ENCODE data around the gene C3orf18. TPM values are rescaled to one million over a fixed set of nuclear protein-coding genes. Genes with fewer than 3 reads are reported as not detected.
A peak's percentile ranks its signal among the peaks of the same experiment; 100 is the strongest.

Gene C3orf18
- total and polyA plus RNA-seq, 9 of the 15 experiments (the other 6 are each of a cell fraction or from before 2014, with no cell fraction given), result 0.01 to 2.3 (median 0.94) TPM

DNA sequence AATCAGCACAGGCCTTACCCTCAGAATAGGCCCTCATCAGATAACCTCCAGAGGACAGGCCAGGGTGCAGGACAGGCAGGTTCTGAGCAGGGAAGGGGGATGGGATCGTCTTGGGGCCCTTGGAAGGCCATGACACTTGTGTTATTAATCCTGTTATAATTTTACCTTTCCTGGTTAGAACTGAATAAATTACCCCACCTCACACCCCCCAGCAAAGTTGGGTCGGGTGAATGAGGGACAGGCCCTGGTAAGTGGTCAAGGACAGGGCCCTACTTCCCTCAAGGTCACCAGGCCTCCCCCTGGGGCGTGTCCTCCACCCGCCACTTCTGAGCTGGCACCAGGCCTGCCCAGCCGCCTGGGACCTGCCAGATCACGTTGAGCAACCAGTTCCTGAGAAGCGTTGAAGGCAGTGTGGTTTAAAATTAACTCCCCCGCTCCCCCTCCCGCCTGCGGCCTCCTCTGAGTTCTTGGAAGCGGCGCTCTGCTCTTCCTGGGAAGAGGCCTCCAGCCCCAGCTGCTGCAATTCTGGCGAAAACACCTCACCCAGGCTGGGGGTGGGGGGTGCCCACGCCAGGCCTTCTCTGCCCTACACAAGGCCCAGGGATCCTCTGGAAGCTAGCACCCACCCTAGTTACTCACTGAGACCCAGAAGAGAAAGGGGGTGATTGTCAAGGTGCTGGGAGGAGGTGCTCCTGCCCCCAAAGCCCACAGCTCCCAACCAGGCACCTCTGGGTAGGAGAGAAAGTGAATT is 33.5 kb upstream of the C3orf18 start (continued):
- no peak for TF ChIP-seq RERE (CRISPR knock-in tag; IDR thresholded peaks at IDR 0.05; ENCODE audit: borderline replicate concordance)
- TF ChIP-seq ETV6 (IDR thresholded peaks at IDR 0.05; ENCODE audit: borderline replicate concordance in 1 of 2, low read depth in 2 of 2, low read length in 1 of 2), result peak in 1 of 2 experiments; percentile 30; a peak in 2 of 4 replicates
- no peak for TF ChIP-seq ETV6 (CRISPR knock-in tag; IDR thresholded peaks at IDR 0.05; ENCODE audit: borderline replicate concordance)
- TF ChIP-seq, protein P1, sequence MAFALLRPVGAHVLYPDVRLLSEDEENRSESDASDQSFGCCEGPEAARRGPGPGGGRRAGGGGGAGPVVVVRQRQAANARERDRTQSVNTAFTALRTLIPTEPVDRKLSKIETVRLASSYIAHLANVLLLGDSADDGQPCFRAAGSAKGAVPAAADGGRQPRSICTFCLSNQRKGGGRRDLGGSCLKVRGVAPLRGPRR (CRISPR knock-in tag; IDR thresholded peaks at IDR 0.05), result no peak
- TF ChIP-seq VEZF1 (CRISPR knock-in tag; IDR thresholded peaks at IDR 0.05), result peak; percentile 97
- no peak for TF ChIP-seq ZNF354B (CRISPR knock-in tag; IDR thresholded peaks at IDR 0.05)
- TF ChIP-seq TCF3 (CRISPR knock-in tag; IDR thresholded peaks at IDR 0.05), result peak; percentile 72
- no peak for TF ChIP-seq NKRF (IDR thresholded peaks at IDR 0.05; ENCODE audit: borderline replicate concordance)
- no peak for TF ChIP-seq PTBP1 (IDR thresholded peaks at IDR 0.05; ENCODE audit: low read depth, low read length)
- no peak for TF ChIP-seq NCOA2 (IDR thresholded peaks at IDR 0.05; ENCODE audit: partially characterized antibody in 2 of 2)
- no peak for TF ChIP-seq ZNF778 (CRISPR knock-in tag; IDR thresholded peaks at IDR 0.05)
- TF ChIP-seq ESRRA (IDR thresholded peaks at IDR 0.05; ENCODE audit: borderline replicate concordance, low read depth), result peak; percentile 99
- TF ChIP-seq HLTF (IDR thresholded peaks at IDR 0.05), result no peak
- no peak for TF ChIP-seq ZC3H11A (IDR thresholded peaks at IDR 0.05; ENCODE audit: low read depth, low read length)
- TF ChIP-seq E2F4 (CRISPR knock-in tag; IDR thresholded peaks at IDR 0.05; ENCODE audit: low read depth), result no peak
- TF ChIP-seq NEUROD1 (IDR thresholded peaks at IDR 0.05; ENCODE audit: borderline replicate concordance, low read depth, low read length, partially characterized antibody), result peak; percentile 32
- no peak for TF ChIP-seq CBX3 (IDR thresholded peaks at IDR 0.05; ENCODE audit: borderline replicate concordance in 1 of 2, low read length in 2 of 2)
